ENCODE data around the gene WDR86. TPM values are rescaled to one million over a fixed set of nuclear protein-coding genes. Genes with fewer than 3 reads are reported as not detected.

Gene WDR86
- total and polyA plus RNA-seq, 2 of the 8 experiments (the other 6 are each of a cell fraction or from before 2014, with no cell fraction given): 12.7 to 15.8 TPM

DNA sequence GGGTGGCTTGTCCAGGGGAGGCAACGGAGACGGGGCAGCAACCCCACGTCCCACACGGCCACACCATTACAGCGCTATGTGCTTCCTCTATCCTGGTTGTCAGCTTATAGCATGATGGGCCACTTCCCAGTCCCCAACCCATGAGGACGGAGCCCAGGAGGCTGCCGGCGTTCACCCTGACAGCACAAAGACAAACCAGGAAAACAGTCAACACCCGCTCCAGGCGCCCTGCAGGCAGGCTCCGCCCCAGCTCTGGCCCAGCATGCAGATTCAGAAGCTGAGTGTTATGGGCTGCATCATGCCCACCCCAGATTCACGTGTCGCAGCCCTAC, 14.8 kb downstream of the WDR86 start (continued):
- TF ChIP-seq RAD21 (IDR thresholded peaks at IDR 0.05 in 1 of 2, conservative IDR thresholded peaks at IDR 0.05 in 1 of 2; ENCODE audit: low read depth in 2 of 2, low read length in 2 of 2) (no peak), FOSL1 (IDR thresholded peaks at IDR 0.05; ENCODE audit: insufficient read depth, low read depth, low read length) (no peak), CREB1 (IDR thresholded peaks at IDR 0.05) (no peak), BRCA1 (IDR thresholded peaks at IDR 0.05; ENCODE audit: low read depth, low read length) (no peak), CTBP2 (IDR thresholded peaks at IDR 0.05; ENCODE audit: borderline replicate concordance, insufficient read depth, insufficient read length, low read length) (no peak), GTF2F1 (IDR thresholded peaks at IDR 0.05; ENCODE audit: borderline replicate concordance, low read depth, low read length) (no peak), PHF8 (conservative IDR thresholded peaks at IDR 0.05; ENCODE audit: low read depth, low read length) (no peak), RXRA (IDR thresholded peaks at IDR 0.05; ENCODE audit: insufficient read depth, low read depth, low read length) (no peak)
- TF ChIP-seq, protein P1, sequence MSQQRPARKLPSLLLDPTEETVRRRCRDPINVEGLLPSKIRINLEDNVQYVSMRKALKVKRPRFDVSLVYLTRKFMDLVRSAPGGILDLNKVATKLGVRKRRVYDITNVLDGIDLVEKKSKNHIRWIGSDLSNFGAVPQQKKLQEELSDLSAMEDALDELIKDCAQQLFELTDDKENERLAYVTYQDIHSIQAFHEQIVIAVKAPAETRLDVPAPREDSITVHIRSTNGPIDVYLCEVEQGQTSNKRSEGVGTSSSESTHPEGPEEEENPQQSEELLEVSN (IDR thresholded peaks at IDR 0.05): no peak
